ENCODE measurements around the gene MRPS27. TPM values are rescaled to one million over a fixed set of nuclear protein-coding genes. Genes with fewer than 3 reads are reported as not detected.

MRPS27 gene
- total and polyA plus RNA-seq, 9 of the 15 experiments (the other 6 are each of a cell fraction or from before 2014, with no cell fraction given), result 73.6 to 144 (median 106) TPM

- TF ChIP-seq TARDBP (IDR thresholded peaks at IDR 0.05), result no peak
Measured at GRCh38 chr5:72326306-72326649, 6.2 kb upstream of the MRPS27 start (continued).

- no peak for DNase-seq (ENCODE audit: extremely low read depth in 1 of 4, low spot score in 3 of 4)
- Histone ChIP-seq H3K27me3 (ENCODE audit: control insufficient read depth in 2 of 2, insufficient read depth in 2 of 2, low read length in 2 of 2) (no peaks in the 10 kb centered on the region), H3K36me3 (ENCODE audit: control insufficient read depth, insufficient read depth, low read length) (peaks cover 72% of the 10 kb centered on the region), H3K9me3 (replicated peaks; ENCODE audit: control insufficient read depth, insufficient read depth, low read depth, low read length) (no peaks in the 10 kb centered on the region), H3K27ac (ENCODE audit: extremely low read depth, low read depth, low read length) (no peak overlapping the region), H3K79me2 (ENCODE audit: control insufficient read depth, insufficient read depth, low read length) (peaks cover 11% of the 10 kb centered on the region), H3K9me1 (ENCODE audit: control insufficient read depth, insufficient read depth, low read length) (no peaks in the 10 kb centered on the region), H3K9ac (ENCODE audit: insufficient read depth in 1 of 2, low read depth in 2 of 2, low read length in 2 of 2) (no peak overlapping the region), H4K20me1 (replicated peaks; ENCODE audit: control insufficient read depth, insufficient read depth, low read length) (no peaks in the 10 kb centered on the region), H3K4me2 (ENCODE audit: insufficient read depth, low read length) (no peak overlapping the region), H2AFZ (ENCODE audit: low read depth, low read length) (no peak overlapping the region), H3K4me3 (no peak overlapping the region), H3K4me1 (replicated peaks in 1 of 2; ENCODE audit: control insufficient read depth in 2 of 2, insufficient read depth in 2 of 2, low read length in 2 of 2) (peaks cover 0 to 8% of the 10 kb centered on the region in 2 experiments; a peak in 3 of 5 replicates)
- FAIRE-seq, result no peak
- CTCF ChIA-PET (ENCODE audit: low intra/inter-chr PET ratio), result no interaction called here
- BruUV-seq (replicated peaks), result no TSS peak
- in situ Hi-C loops (cut with MboI), result no loop called here
- no peak for TF ChIP-seq AFF1 (IDR thresholded peaks at IDR 0.05; ENCODE audit: low read depth in 1 of 2, partially characterized antibody in 2 of 2)
- no peak for TF ChIP-seq SMARCB1 (IDR thresholded peaks at IDR 0.05; ENCODE audit: insufficient read length, low read depth)
- no peak for TF ChIP-seq SAP30 (IDR thresholded peaks at IDR 0.05; ENCODE audit: borderline replicate concordance, insufficient read depth, low read depth, low read length, poor library complexity, severe bottlenecking)
- TF ChIP-seq ZNF511 (CRISPR knock-in tag; IDR thresholded peaks at IDR 0.05), result no peak
- TF ChIP-seq STAT6 (CRISPR knock-in tag; IDR thresholded peaks at IDR 0.05), result no peak
- TF ChIP-seq HDAC1 (IDR thresholded peaks at IDR 0.05), result no peak
- TF ChIP-seq RBFOX2 (IDR thresholded peaks at IDR 0.05; ENCODE audit: low read depth, low read length), result no peak
- no peak for TF ChIP-seq ATF7 (IDR thresholded peaks at IDR 0.05)
- no peak for TF ChIP-seq CBX8 (IDR thresholded peaks at IDR 0.05; ENCODE audit: borderline replicate concordance, extremely low read depth, low read depth, low read length, poor library complexity, severe bottlenecking)
- intact Hi-C loops (cut with micrococcal nuclease), result no loop called here
- no peak for ATAC-seq
- WGBS (ENCODE audit: insufficient coverage, low coverage, missing lambda C conversion rate), result 74% methylated on average over 4 of the region's 4 CpGs
- POLR2A ChIA-PET, result interaction anchor here (0.5 to 0.8 kb wide), 4 partner anchors 7 to 1647 kb away, joined by 3 to 4 read pairs (median 4); no protein-coding TSS in a partner anchor
Measured at GRCh38 chr5:72325566-72326305, 5.7 kb upstream of the MRPS27 start.
